ENCODE results near the gene ILDR1. TPM values are rescaled to one million over a fixed set of nuclear protein-coding genes. Genes with fewer than 3 reads are reported as not detected.
A peak's percentile ranks its signal among the peaks of the same experiment; 100 is the strongest.

The ILDR1 gene
- total RNA-seq, 2 donors from 2014 or later: 0.59 TPM; not detected in 1

DNA sequence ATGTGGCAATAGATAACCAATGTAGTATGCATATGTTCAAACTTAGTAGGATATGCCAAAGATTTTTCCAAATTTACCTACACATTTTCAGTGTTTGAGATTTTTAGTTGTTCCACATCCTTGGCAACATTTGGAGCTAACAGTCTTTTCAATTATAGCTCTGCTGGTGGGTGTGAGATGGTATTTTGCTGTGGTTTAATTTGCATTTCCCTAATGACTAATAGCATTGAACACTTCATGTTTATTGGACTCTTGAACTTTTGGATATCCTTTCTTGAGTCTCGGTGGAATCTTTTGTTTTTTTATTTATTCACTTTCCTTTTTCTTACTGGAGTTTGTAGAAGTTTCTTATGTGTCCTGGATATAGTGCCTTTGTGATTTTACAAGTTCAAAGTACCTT is 11.0 kb upstream of the ILDR1 start:
- H3K36me3 Mint-ChIP-seq: peaks cover 16% of the 10 kb centered on the region
- H3K4me3 Mint-ChIP-seq: no peak overlapping the region
- peaks cover 2 to 13% of the 10 kb centered on the region in 2 donors for H3K27me3 Mint-ChIP-seq
- ATAC-seq (no peak), DNase-seq (ENCODE audit: low spot score) (no peak)
- H3K9me3 Mint-ChIP-seq: peaks cover 14% of the 10 kb centered on the region
- no peak overlapping the region for H3K27ac Mint-ChIP-seq
- H3K4me1 Mint-ChIP-seq (ENCODE audit: low read depth in 2 of 2): peaks cover 10 to 12% of the 10 kb centered on the region in 2 donors

DNA sequence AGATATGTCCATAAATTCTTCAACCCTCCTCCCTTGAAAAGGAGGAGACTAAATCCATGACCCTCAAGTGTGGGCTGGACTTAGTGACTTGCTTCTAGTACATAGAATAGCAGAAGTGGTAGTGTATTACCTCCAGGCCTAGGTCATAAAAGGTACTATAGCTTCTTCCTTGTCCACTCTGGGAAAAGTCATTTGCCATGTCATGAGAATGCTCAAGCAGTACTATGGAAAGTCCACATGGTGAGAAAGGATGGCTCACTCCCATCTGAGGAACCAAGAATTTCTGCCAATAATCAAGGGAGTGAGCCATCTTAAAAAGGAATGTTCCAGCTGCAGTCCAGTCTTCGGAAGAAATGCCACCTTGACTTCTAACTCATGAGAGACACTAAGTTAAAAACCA is 10.5 kb upstream of the ILDR1 start:
- Mint-ChIP-seq H3K27me3 (peaks cover 2 to 13% of the 10 kb centered on the region in 2 donors), H3K4me3 (no peak overlapping the region), H3K9me3 (peaks cover 10% of the 10 kb centered on the region), H3K4me1 (ENCODE audit: low read depth in 2 of 2) (peaks cover 10 to 12% of the 10 kb centered on the region in 2 donors), H3K27ac (no peak overlapping the region), H3K36me3 (peaks cover 11% of the 10 kb centered on the region)
- DNase-seq (ENCODE audit: low spot score): no peak
- no peak for ATAC-seq

DNA sequence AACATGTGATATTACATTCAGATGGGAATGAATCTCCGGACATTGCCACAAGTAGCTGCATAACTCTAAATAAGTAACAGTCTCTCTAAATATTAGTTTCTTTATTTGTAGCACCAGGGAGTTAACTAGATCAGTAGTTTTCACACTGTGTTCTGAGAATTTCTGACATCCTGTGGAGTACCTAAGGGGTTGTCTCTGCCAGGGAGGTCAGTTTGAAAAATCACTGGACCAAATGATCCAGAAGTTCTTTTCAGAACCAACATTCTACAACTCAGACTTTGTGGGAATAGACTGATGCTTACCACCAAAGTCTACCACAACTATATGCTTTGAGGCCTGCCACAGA is 9.0 kb upstream of the ILDR1 start:
- no peak for DNase-seq (ENCODE audit: low spot score)
- peak; percentile 34 to 40 for ATAC-seq
- peaks cover 3 to 13% of the 10 kb centered on the region in 2 donors for H3K27me3 Mint-ChIP-seq
- H3K4me3 Mint-ChIP-seq: peak overlapping the region; percentile 64
- H3K36me3 Mint-ChIP-seq: peaks cover 8% of the 10 kb centered on the region
- peak overlapping the region; percentile 54 to 71 for H3K27ac Mint-ChIP-seq
- peaks cover 10% of the 10 kb centered on the region for H3K9me3 Mint-ChIP-seq
- peaks cover 10 to 12% of the 10 kb centered on the region in 2 donors for H3K4me1 Mint-ChIP-seq (ENCODE audit: low read depth in 2 of 2)

DNA sequence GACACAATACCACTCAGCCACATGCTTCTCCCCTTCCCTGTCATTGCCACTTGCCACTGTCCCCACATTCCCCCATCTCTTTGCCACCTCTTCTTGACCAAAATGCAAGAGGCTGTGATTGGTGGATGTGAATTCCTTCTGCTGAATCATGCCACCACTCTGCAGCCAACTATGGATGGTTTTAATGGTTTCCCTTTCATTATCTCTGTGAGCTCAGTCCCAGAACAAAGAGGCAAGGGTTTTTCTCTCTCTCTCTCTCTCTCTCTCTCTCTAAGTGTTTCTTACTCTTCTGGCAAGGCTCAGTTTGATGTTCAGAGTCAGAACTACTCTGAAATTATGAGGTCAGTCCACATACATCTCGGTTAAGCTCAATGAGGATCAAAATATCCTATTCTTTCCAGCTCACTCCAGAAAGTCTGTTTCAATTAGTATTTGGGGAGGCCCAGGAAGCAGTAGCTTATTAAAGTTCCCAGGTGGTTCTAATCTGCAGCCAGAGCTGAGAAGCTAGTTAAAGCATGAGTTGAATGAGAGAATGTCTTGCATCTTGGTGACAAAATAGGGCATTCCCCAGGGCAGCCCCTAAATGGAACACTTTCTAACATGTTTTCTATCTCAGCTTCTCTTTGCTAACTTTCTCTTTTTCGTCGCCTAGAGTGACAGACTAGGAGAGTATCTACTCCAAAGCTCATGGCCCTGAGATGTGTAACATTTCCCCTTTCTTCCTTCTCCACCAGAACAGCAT is 8.5 kb upstream of the ILDR1 start:
- DNase-seq (ENCODE audit: low spot score) (no peak), ATAC-seq (peak; percentile 83 to 87)
- Mint-ChIP-seq H3K4me3 (peak overlapping the region; percentile 64), H3K27me3 (peaks cover 6 to 13% of the 10 kb centered on the region in 2 donors), H3K36me3 (peaks cover 3% of the 10 kb centered on the region), H3K27ac (peak overlapping the region; percentile 54 to 71), H3K9me3 (peaks cover 7% of the 10 kb centered on the region), H3K4me1 (ENCODE audit: low read depth in 2 of 2) (peaks cover 10 to 12% of the 10 kb centered on the region in 2 donors)

DNA sequence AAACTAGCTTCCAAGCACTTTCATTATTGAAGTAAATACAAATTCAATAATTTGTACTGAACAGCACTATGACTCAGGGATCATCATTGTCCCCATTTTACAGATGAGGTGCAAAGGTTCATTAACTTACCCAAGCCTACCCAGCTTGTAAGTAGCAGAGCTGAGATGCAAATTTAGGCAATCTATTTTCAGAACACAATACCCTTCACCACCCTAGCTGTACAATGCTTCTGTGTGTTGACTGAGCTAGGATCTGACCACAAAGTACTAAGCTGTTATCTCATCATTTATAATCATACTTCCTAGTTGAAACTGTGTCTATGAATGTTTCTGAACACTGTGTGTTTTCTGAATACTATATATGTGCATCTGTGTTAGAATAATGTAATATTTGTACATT is 3.2 kb upstream of the ILDR1 start:
- Mint-ChIP-seq H3K27me3 (peaks cover 13 to 16% of the 10 kb centered on the region in 2 donors), H3K27ac (no peak overlapping the region), H3K4me1 (ENCODE audit: low read depth in 2 of 2) (peaks cover 4 to 5% of the 10 kb centered on the region in 2 donors), H3K4me3 (no peak overlapping the region), H3K36me3 (no peaks in the 10 kb centered on the region), H3K9me3 (no peaks in the 10 kb centered on the region)
- DNase-seq (ENCODE audit: low spot score) (no peak), ATAC-seq (peak in 1 of 2 donors; percentile 41)

DNA sequence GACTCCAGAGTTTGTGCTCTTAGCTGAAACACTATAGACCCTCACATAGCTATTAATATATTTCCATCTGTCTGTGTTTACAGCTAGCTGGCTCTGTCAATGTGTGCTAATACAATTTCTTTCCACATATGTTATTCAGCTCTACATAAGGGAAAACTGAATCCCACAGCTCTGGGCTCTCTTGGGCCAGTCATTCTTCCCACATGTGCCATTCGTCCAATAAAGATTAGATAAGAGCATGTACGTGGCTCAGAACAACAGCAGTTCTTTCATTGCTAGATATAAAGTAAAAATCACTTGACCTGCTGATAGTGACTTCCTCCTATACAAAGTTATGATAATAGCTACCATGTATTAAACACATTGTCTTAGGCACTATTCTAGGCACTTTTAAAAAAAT is 2.8 kb upstream of the ILDR1 start:
- peaks cover 3% of the 10 kb centered on the region in 2 donors for H3K4me1 Mint-ChIP-seq (ENCODE audit: low read depth in 2 of 2)
- H3K27me3 Mint-ChIP-seq: peaks cover 17% of the 10 kb centered on the region in 2 donors
- H3K4me3 Mint-ChIP-seq: no peak overlapping the region
- no peaks in the 10 kb centered on the region for H3K36me3 Mint-ChIP-seq
- H3K27ac Mint-ChIP-seq: no peak overlapping the region
- ATAC-seq (no peak), DNase-seq (ENCODE audit: low spot score) (no peak)
- H3K9me3 Mint-ChIP-seq: no peaks in the 10 kb centered on the region

DNA sequence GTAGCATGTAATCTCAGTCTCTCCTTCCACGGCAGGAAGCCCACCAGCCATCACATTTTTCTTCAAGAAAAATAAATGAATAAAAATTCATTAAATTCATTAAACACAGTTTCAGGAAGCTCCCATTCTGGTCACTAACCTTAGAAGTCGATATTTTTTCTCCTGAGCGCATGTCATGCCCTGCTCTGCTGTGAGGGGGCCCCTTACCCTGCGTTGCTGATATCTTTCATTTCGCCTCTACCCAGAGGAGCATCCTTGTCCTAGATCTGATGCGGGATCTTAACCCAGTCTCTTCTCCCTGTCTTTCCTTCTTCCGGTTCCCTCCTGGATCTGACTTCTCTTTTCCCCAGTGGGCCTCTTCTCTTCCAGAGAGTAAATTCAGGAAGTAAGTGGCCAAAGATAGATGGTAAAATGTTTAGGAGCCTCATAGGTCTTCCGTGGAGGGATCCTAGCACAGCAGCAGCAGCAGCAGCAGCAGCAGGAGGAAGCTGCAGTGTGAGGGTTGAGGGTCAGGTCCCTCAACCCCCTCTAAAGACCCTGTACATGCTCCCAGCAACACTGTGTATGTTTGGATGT is 1.4 kb upstream of the ILDR1 start:
- Mint-ChIP-seq H3K4me3 (no peak overlapping the region), H3K4me1 (ENCODE audit: low read depth in 2 of 2) (peaks cover 3% of the 10 kb centered on the region in 2 donors), H3K9me3 (no peaks in the 10 kb centered on the region), H3K36me3 (no peaks in the 10 kb centered on the region), H3K27ac (no peak overlapping the region), H3K27me3 (peaks cover 17 to 19% of the 10 kb centered on the region in 2 donors)
- DNase-seq (ENCODE audit: low spot score) (no peak), ATAC-seq (no peak)

DNA sequence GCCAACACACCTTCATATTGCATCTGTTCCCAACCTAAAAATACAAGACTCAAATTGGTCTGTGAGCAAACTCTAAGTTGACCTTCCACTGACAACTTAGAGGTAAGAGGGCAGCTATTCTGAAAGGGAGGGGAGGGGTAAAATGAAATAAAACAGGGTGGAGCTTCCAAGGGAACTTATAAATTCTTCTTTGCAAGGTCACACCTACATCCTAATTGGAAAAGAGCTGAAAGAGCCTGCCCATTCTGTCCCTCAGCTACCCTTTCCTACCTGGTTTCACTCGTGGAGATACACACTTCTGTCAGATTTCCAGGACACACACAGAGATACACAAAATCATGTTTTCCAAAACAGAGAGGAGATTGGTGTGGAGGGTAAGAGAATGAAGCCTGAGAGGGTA is 1.0 kb downstream of the ILDR1 start:
- peaks cover 21 to 24% of the 10 kb centered on the region in 2 donors for H3K27me3 Mint-ChIP-seq
- H3K36me3 Mint-ChIP-seq: no peaks in the 10 kb centered on the region
- no peak overlapping the region for H3K27ac Mint-ChIP-seq
- H3K4me3 Mint-ChIP-seq: no peak overlapping the region
- peaks cover under 1% of the 10 kb centered on the region for H3K9me3 Mint-ChIP-seq
- H3K4me1 Mint-ChIP-seq (ENCODE audit: low read depth in 2 of 2): peaks cover 3% of the 10 kb centered on the region in 2 donors
- ATAC-seq: no peak
- DNase-seq (ENCODE audit: low spot score): no peak

DNA sequence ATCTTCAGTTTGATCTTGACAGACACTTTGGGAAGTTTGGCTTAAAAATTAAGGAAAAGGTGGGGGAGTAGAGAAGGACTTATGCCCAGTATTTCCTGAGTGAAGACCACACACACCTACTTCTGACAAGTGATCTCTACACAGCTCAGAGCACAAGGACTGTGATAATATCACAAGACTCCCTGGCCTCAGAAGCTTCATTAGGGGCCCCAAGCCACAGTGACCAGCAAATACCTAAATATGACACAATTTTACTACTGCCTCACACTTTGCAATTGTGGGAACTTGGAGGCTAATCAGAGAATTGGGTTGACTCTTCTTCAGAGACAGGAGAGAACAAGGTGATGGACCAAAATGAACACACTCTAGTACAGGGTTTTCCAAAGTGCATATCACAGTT is 2.6 kb downstream of the ILDR1 start:
- Mint-ChIP-seq H3K9me3 (peaks cover 4% of the 10 kb centered on the region), H3K27me3 (peaks cover 23 to 26% of the 10 kb centered on the region in 2 donors), H3K4me1 (ENCODE audit: low read depth in 2 of 2) (peaks cover 3% of the 10 kb centered on the region in 2 donors), H3K4me3 (no peak overlapping the region), H3K36me3 (no peaks in the 10 kb centered on the region), H3K27ac (no peak overlapping the region)
- ATAC-seq (no peak), DNase-seq (ENCODE audit: low spot score) (no peak)

DNA sequence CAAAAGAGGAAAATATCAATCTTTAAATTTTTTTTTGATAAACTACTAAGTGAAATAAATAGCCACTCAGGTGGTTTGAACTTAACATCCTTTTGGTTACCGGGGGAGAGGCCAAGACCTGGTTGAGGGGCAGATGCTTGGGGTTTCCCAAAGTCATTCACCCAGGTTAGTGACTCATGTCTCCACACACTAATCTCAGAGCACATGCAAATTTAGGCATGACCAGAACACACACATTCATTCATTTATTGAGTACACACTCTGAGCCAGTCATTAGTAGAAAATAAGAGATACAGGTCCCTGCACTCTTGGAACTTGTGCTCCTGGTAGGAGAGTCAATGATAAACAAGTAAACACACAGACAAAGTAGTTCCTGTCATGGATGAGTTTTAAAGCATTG is 7.3 kb downstream of the ILDR1 start:
- no peak overlapping the region for H3K27ac Mint-ChIP-seq
- no peak overlapping the region for H3K4me3 Mint-ChIP-seq
- H3K36me3 Mint-ChIP-seq: no peaks in the 10 kb centered on the region
- H3K9me3 Mint-ChIP-seq: peaks cover 4% of the 10 kb centered on the region
- peaks cover 13 to 23% of the 10 kb centered on the region in 2 donors for H3K27me3 Mint-ChIP-seq
- no peak for DNase-seq (ENCODE audit: low spot score)
- ATAC-seq: peak; percentile 66 to 88
- H3K4me1 Mint-ChIP-seq (ENCODE audit: low read depth in 2 of 2): no peaks in the 10 kb centered on the region

DNA sequence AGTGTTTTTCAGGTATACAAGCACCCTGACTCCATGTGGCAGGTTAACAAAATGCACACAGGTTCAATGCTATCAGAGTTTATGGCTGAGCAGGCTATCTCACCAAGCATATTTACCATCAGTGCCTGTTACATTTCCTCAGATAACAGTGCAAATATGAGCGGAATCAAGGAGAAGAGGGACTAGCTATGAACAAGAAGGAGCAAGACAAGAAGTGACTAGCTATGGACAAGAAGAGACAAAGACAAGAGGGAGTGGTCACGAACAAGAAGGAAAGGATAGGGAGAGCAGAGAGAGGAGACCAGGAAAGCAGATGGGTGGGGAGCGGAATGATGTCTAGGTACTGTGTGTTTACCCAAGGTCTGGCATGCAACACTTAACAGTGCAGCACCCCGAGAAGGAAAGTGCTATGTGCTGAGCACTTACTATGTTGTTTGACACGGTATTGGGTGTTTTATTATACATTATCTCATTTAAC is 8.6 kb downstream of the ILDR1 start:
- DNase-seq (ENCODE audit: low spot score): no peak
- peaks cover 16 to 21% of the 10 kb centered on the region in 2 donors for H3K27me3 Mint-ChIP-seq
- H3K4me3 Mint-ChIP-seq: no peak overlapping the region
- no peak overlapping the region for H3K27ac Mint-ChIP-seq
- H3K36me3 Mint-ChIP-seq: no peaks in the 10 kb centered on the region
- H3K9me3 Mint-ChIP-seq: peaks cover 4% of the 10 kb centered on the region
- H3K4me1 Mint-ChIP-seq (ENCODE audit: low read depth in 2 of 2): no peaks in the 10 kb centered on the region
- ATAC-seq: no peak

DNA sequence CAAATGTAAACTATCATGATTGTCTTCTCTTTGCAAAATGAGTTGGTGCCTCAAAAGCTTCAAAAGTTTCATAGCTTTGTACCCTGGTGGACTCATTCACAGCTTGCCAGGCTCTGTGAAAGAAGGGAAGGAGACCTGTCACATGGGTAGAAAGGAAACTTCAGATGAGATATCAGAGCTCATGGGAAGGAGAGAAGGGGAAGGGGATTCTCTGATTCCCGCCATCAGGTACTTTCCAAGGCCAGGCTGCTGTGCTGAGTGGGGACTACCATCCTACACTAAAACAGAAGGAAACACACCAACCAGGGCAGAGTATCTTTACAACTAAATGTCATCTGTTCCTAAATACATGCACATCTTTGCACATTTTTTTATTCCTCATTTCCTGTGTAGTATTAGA is 9.2 kb downstream of the ILDR1 start:
- Mint-ChIP-seq H3K4me1 (ENCODE audit: low read depth in 2 of 2) (no peaks in the 10 kb centered on the region), H3K27ac (no peak overlapping the region), H3K36me3 (no peaks in the 10 kb centered on the region), H3K9me3 (peaks cover 4% of the 10 kb centered on the region), H3K27me3 (peaks cover 16 to 21% of the 10 kb centered on the region in 2 donors), H3K4me3 (no peak overlapping the region)
- ATAC-seq (no peak), DNase-seq (ENCODE audit: low spot score) (no peak)

DNA sequence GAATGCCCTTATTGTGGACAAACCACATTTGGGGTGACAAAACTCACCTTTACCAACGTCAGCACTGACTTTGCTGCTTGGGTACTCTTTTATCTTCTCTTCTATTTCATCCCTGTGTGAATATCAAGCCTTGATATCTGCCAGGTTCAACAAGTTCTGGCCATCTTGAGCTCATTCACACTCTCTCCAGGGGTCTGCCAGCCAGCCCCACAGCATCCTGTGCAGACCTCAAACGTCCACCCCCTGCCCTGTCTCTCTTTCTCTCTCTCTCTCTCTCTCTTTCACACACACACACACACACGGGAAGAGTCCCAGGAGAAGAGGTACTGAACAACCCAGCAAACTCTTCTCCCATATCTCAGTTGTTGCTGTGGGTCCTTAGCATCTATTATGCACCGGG is 10.7 kb downstream of the ILDR1 start:
- Mint-ChIP-seq H3K4me1 (ENCODE audit: low read depth in 2 of 2) (no peaks in the 10 kb centered on the region), H3K4me3 (no peak overlapping the region), H3K27ac (no peak overlapping the region), H3K9me3 (peaks cover 4% of the 10 kb centered on the region), H3K27me3 (peaks cover 12 to 18% of the 10 kb centered on the region in 2 donors), H3K36me3 (no peaks in the 10 kb centered on the region)
- no peak for DNase-seq (ENCODE audit: low spot score)
- no peak for ATAC-seq

DNA sequence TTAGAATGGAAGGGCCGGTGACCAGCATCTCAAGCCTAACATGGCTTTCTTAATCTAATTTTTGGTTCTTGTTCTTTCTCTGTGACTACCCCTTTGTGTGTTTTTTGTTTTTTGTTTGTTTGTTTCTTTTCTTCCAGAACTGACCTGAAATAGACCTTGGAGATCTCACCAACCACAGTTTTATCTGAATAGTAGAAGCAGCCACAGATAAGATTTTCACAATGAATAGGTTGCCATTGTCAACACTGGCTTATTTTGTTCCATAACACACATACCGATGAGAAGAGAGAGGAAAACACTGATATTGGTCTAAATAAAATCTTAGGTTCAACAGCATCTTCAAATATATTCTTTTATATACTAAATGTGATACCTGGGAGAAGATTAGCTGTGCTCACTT is 11.5 kb downstream of the ILDR1 start:
- Mint-ChIP-seq H3K4me1 (ENCODE audit: low read depth in 2 of 2) (no peaks in the 10 kb centered on the region), H3K9me3 (no peaks in the 10 kb centered on the region), H3K27ac (no peak overlapping the region), H3K4me3 (no peak overlapping the region), H3K36me3 (no peaks in the 10 kb centered on the region), H3K27me3 (peaks cover 6 to 16% of the 10 kb centered on the region in 2 donors)
- ATAC-seq (no peak), DNase-seq (ENCODE audit: low spot score) (no peak)

Measured in natural killer cell treated with Interleukin-12 subunit alpha and Interleukin-12 subunit beta and Interleukin-15 and Interleukin-18, amount 100 ng/mL, for 72 hours (primary cell).